Heart left ventricle (tissue), 13 donors: ENCODE measurements around the gene ADGRB2.

Source experiments
- CTCF ChIP-seq, 12 donors: fragments of 200-600 bp; sonication (generic) in 4 of 12; IDR thresholded peaks; one replicate each; pipeline versions ENCODE4 v1.5.0 to v1.8.0; 2018 to 2022; ENCODE audit warnings: antibody characterized with exemption in 12 of 12, mild to moderate bottlenecking in 5 of 12
- POLR2A ChIP-seq, 2 donors: fragments of 450-650 bp; IDR thresholded peaks; one replicate each; pipeline ENCODE4 v1.6.1; 2017; ENCODE audit warnings: antibody characterized with exemption in 2 of 2, mild to moderate bottlenecking in 2 of 2, moderate library complexity in 2 of 2
- donor health status: ischemic (EF 13 %, LVEDD 7.1; RV severe dilation, severe dysfunction).
- donor health status: DM: no; HTN: yes; CAD: no.
- donor health status: DM: no; HTN: no; CAD: no.
- donor health status: ischemic (EF 25% LVEDD 6.9; RV normal size, moderate dysfunction).
- donor health status: ischemic (EF 25% LVEDD 5.7; RV mildly dilated, moderate dysfunction).
- donor health status: ischemic (EF 35%, LVEDD 5.7; RV mildly dilated, moderate dysfunction).
- donor health status: nonischemic (EF 11% LVEDD 7.7; RV severe dilation, severe dysfunction).
- donor health status: DM: yes; HTN: yes; CAD: no.
- donor health status: PGD.
- donor health status: ischemic (EF 29% LVEDD 5.4; RV normal size, mild dysfunction).
- donor health status: nonischemic (EF 23%, LVEDD 6.1; RV moderate dilation, normal function).

GRCh38 chr1:31780632-31781031, 16.5 kb upstream of the ADGRB2 start:
- no peak for TF ChIP-seq CTCF (IDR thresholded peaks at IDR 0.05)
- TF ChIP-seq POLR2A (IDR thresholded peaks at IDR 0.05): no peak
